TTC549 (cell line): ENCODE results near the gene GPR37L1.
"Not testable (repeated sequence)": the region's sequence is repeated elsewhere in the genome, so short reads cannot be mapped to it uniquely, and the experiment has no call there.

Experiments
- FAIRE-seq: peaks from 2 replicates; lab custom pipeline; 2012; peaks lifted over from hg19 to GRCh38; lab: Jason Lieb, UNC

The GPR37L1 gene

DNA sequence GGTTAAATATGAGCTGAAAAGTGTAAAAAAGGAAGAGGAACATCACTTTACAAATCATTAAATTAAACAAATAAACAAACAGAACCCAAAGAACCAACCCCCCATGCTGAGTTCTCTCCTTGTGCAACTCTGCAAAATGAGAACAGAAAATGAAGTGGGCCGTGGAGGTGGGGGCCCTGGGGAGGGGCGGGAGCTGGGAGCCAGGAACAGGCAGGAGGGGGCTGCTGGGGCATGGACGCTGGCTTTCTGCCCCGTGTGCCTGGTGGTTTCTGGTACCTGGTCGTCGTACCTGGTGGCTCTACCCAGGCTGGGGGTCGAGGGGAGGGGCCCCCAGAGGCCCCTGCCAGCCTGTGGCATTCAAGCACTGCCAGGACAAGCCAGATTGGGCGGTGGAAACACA lies 10.8 kb downstream of the GPR37L1 start:
- FAIRE-seq = no peak

DNA sequence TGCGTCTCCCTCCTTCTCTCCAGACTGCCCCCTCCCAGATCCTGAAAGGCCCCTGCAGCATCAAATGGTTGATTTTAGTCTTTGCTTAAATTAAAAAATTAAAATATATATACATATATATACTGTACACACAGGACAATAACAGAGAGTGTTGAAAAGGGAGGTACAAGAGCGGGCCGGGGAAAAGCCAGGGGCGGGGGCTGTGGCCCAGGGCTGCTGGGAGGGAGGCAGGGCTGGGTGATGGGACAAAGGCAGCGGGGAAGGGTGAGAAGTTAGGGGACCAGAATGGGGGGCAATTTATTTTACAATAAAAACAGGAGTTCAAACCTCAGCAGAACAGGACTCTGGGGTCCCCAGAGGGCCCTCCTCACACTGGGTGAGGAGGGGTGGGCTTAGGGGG lies 11.3 kb downstream of the GPR37L1 start:
- FAIRE-seq = no peak

- no peak for FAIRE-seq
Observed at GRCh38 chr1:202134645-202135172, 12.0 kb downstream of the GPR37L1 start.

DNA sequence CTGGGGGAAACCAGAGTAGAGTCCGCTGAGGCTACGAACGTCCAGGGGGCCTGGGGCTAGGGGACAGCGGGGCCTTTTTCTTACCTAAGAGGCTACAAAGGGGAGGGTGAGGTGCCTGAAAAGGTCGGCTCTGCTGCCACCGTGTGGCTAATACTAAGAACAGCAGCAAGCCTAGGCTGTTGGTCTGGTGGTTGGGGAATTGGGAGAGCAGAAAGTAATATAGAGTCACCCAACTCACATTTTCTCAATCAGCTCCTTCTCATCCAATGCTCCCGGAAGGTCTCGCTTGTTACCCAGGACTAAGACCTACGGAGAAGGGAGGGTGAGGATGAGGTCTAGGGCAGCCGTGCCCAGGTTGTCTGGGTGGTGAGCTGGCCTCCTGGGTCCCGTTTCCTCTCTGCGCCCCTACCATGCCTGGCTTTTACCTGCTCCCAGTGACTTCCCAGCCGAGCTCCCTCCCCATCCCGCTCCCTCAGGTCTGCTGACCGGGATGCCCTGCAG lies 12.6 kb downstream of the GPR37L1 start:
- peak; percentile 95 for FAIRE-seq

DNA sequence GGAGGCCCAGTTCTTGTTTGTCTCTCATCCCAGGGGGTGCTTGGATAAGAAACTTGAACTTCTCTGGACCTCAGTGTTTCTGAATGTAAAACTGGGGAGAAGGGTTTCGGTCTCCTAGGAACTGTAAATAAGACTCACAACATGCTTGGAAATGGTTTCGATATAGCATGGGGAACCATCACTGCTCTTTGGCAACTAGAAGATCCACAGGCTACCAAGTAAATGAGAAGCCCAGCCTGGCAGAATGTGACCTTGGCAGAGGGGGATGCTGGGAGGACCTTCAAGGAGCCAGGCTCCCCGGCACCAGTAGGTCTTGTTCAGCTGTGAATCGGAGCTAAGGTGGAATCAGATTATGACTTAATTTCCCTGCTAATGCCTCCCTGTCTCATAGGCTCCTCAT lies 18.1 kb downstream of the GPR37L1 start:
- no peak for FAIRE-seq

DNA sequence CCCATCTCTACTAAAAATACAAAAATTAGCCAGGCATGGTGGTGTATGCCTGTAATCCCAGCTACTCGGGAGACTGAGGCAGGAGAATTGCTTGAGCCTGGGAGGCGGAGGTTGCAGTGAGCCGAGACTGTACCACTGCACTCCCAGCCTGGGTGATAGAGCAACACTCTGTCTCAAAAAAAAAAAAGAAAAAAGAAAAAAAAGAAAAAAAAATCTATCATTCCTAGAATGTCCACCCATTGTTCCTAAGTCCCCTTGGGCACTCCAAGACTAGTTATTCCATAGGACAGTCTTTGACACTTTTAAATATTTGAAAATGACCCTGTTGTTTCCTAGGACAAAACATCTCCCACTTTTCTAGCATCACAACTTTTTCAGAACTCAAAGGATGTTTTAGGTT lies 18.8 kb downstream of the GPR37L1 start:
- not testable (repeated sequence) for FAIRE-seq

DNA sequence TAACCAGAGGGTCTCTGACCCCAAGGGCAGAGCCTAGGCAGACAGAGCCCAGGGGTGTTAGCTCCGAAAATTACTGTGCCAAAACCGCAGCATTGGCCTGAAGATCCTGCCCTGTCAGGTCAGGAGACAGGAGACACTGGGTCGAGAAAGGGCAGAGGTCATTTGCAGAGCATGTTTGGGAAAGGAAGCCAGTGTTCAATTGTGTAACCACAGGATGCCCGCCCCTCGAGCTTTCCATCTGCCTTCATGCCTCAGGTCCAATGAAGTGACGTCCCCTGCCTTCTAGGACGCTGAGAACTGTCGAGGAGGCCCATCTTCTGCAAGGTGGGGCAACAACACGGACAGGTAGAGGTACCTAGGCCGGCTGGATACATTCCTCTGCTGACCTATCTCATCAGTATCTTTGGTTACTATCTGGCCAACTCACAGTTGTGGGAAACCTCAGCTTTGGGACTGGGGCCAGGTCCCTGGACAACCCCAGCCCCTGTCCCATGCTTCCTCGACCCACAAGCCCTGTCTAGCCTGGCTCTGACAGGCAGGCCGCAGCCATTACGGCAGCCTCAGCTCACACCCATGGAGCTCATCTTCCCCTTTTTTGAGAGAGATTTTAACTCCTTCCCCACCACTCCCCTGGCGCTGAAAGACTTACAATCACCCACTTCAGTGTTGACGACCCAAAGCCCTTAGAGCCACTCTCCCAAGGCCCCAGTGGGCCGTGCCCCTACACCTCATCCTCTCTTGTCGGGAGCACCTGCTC lies 20.5 kb downstream of the GPR37L1 start:
- no peak for FAIRE-seq

DNA sequence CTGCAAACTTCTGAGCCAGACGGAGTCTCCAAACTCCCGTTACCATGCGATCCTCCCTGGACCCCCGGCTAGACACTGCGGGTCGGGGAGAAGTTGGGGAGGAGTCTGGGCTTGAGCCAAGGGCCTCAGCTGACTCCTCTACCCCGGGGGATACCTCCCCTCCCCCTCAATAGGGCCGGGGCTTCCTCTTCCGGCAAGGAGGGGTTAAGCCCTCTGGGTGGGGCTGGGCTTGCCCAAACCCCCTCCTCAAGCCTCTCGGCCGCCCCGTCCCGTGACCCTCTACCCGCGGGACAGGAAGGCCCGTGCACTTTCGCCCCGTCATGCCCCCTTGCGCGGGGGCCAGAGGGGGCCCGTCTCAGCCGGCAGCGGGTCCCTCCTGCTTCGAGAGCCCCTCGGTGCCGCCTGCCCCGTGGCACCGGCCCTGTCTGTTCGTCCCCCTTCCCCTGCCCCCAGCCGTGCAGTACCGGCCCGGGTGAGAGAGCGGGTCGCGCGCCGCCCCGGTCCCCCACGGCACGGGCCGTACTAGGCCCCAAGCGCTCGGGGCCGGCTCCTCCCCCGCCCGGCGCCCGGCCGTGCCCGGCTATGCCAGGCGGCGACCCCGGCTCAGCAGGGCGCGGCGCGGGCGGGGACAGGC lies 21.2 kb downstream of the GPR37L1 start:
- FAIRE-seq = no peak

GRCh38 chr1:202144402-202145067 lies 21.8 kb downstream of the GPR37L1 start, which contains the start of gene ARL8A:
ARL8A (minus strand) TSS chr1:202144737; CDS start chr1:202144572, 165 bp downstream.
- FAIRE-seq = no peak

GRCh38 chr1:202145068-202145743 lies 22.5 kb downstream of the GPR37L1 start:
- FAIRE-seq = no peak

DNA sequence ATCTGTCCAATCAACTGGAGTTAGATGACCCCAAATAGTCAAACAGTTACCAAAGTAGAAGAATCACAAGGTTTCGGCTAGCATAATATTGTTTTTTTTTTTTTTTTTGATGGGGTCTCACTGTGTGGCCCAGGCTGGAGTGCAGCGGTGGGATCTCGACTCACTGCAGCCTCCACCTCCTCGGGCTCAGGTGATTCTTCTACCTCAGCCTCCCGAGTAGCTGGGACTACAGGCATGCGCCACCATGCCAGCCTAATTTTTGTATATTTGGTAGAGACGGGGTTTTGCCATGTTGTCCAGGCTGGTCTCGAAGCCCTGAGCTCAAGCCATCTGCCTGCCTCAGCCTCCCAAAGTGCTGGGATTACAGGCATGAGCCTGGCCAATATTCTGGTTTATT lies 23.0 kb downstream of the GPR37L1 start:
- not testable (repeated sequence) for FAIRE-seq

- no peak for FAIRE-seq
Observed at GRCh38 chr1:202146279-202146678, 23.6 kb downstream of the GPR37L1 start.

- no peak for FAIRE-seq
Observed at GRCh38 chr1:202146993-202147392, 24.3 kb downstream of the GPR37L1 start.

GRCh38 chr1:202148391-202148790 lies 25.7 kb downstream of the GPR37L1 start:
- no peak for FAIRE-seq

- FAIRE-seq = no peak
Observed at GRCh38 chr1:202149566-202149965, 26.8 kb downstream of the GPR37L1 start.

- no peak for FAIRE-seq
Observed at GRCh38 chr1:202150187-202150586, 27.5 kb downstream of the GPR37L1 start.

GRCh38 chr1:202150602-202151001 lies 27.9 kb downstream of the GPR37L1 start:
- no peak for FAIRE-seq

DNA sequence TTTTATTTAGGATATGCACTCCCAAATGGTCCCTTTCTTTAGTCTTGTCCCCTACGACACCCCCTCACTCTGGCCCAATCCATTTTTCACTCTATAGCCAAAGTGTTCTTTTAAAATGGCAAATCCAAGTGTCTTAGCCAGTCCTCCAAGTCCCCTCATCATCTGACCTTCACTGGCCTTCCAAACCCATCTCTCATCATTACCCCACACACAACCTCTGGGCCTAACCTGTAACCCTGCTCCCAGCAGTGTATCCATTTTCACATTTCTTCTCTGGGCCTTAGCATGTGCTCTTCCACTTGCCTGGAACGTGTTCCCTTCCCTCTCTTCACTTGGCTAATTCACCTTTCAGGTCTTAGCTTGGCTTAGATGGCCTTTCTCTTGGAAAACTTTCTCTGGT lies 28.3 kb downstream of the GPR37L1 start:
- FAIRE-seq = no peak

GRCh38 chr1:202152399-202152798 lies 29.7 kb downstream of the GPR37L1 start:
- FAIRE-seq = no peak

GRCh38 chr1:202153284-202153683 lies 30.6 kb downstream of the GPR37L1 start:
- no peak for FAIRE-seq

DNA sequence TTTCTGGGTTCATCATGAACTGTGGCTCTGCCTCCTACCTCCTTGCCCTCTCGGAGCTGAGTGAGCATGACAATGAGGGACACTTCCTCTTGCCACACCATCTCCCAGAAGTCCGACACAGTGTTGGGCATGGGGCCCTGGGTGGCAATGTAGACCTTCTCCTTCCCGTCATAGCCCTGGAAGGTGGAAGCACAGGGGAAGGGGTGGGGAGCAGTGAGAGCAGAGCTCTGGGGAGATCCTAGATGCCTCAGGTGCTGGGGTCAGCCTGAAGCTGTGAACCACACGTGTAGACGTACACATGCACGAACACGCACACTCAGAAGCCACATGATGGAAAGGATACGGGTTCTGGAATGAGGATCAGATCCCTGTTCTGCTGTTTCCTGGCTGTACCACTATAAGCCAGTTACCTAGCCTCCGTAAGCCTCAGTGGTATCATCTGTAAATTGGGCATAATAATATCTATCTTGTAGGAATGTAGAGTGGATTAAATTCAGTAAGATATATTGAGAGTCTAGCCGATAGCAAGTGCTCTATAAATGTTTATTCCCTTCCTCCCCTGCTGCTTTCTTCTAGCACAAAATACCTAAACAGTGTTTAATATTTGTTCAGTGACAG lies 31.5 kb downstream of the GPR37L1 start:
- no peak for FAIRE-seq
